Stimulated activated effector memory CD8-positive, alpha-beta T cell treated with anti-CD3 and anti-CD28 coated beads, Interleukin-12 subunit alpha, Interleukin-12 subunit beta, amount 100 ng/mL, for 72 hours (primary cell): ENCODE results near the gene RPS2.
A peak's percentile ranks its signal among the peaks of the same experiment; 100 is the strongest.
"Not testable (repeated sequence)": the region's sequence is repeated elsewhere in the genome, so short reads cannot be mapped to it uniquely, and the experiment has no call there.

Experiments used
- ATAC-seq: fragments of 150-1000 bp; cut with Tn5 transposase; 2 replicates; pipeline ENCODE4 v1.10.0; 2021
- DNase-seq, 2 donors: peaks; one replicate each; pipeline ENCODE4 v3.0.0; 2021 to 2022; ENCODE audit warnings: low spot score in 2 of 2
- H3K27ac Mint-ChIP-seq: one replicate; pipeline ENCODE4 v1.8.0; 2022; ENCODE audit warnings: mild to moderate bottlenecking, mixed read lengths
- H3K36me3 Mint-ChIP-seq: one replicate; pipeline ENCODE4 v1.8.0; 2022; ENCODE audit warnings: mild to moderate bottlenecking, mixed read lengths
- H3K4me1 Mint-ChIP-seq: one replicate; pipeline ENCODE4 v1.8.0; 2022; ENCODE audit warnings: mixed read lengths
- H3K4me3 Mint-ChIP-seq: one replicate; pipeline ENCODE4 v1.8.0; 2022; ENCODE audit warnings: mild to moderate bottlenecking, mixed read lengths
- H3K9me3 Mint-ChIP-seq: one replicate; pipeline ENCODE4 v1.8.0; 2022; ENCODE audit warnings: mixed read lengths

Gene RPS2

GRCh38 chr16:1965396-1966001, 873 bp upstream of the RPS2 start:
- peaks cover 56% of the 10 kb centered on the region for H3K36me3 Mint-ChIP-seq
- no peak for ATAC-seq
- DNase-seq, result peak in 1 of 2 donors; percentile 61

GRCh38 chr16:1963806-1964505, 670 bp downstream of the RPS2 start:
- H3K4me3 Mint-ChIP-seq, result peak overlapping the region; percentile 82
- peaks cover 61% of the 10 kb centered on the region for H3K4me1 Mint-ChIP-seq
- ATAC-seq (peak; percentile 29), DNase-seq (peak in 1 of 2 donors; percentile 82)
- peaks cover 63% of the 10 kb centered on the region for H3K36me3 Mint-ChIP-seq
- H3K27ac Mint-ChIP-seq, result peak overlapping the region; percentile 94
- no peaks in the 10 kb centered on the region for H3K9me3 Mint-ChIP-seq

More at GRCh38 chr16:1965396-1966001, 873 bp upstream of the RPS2 start:
- H3K27ac Mint-ChIP-seq, result peak overlapping the region; percentile 94
- peaks cover 50% of the 10 kb centered on the region for H3K4me1 Mint-ChIP-seq
- no peaks in the 10 kb centered on the region for H3K9me3 Mint-ChIP-seq
- H3K4me3 Mint-ChIP-seq, result peak overlapping the region; percentile 82

GRCh38 chr16:1962161-1963153, 2.2 kb downstream of the RPS2 start:
- H3K9me3 Mint-ChIP-seq, DNase-seq, ATAC-seq: not testable (repeated sequence)
- H3K27ac Mint-ChIP-seq, result peak overlapping the region; percentile 94
- peak overlapping the region; percentile 82 for H3K4me3 Mint-ChIP-seq
- peaks cover 63% of the 10 kb centered on the region for H3K36me3 Mint-ChIP-seq
- H3K4me1 Mint-ChIP-seq, result peaks cover 62% of the 10 kb centered on the region

GRCh38 chr16:1961651-1962067, 3.0 kb downstream of the RPS2 start:
- Mint-ChIP-seq H3K4me1 (peaks cover 57% of the 10 kb centered on the region), H3K4me3 (peak overlapping the region; percentile 82), H3K27ac (peak overlapping the region; percentile 94), H3K9me3 (no peaks in the 10 kb centered on the region), H3K36me3 (peaks cover 63% of the 10 kb centered on the region)
- DNase-seq, result no peak
- ATAC-seq, result no peak

GRCh38 chr16:1960665-1961630, 3.7 kb downstream of the RPS2 start:
- peaks cover 57% of the 10 kb centered on the region for H3K4me1 Mint-ChIP-seq
- peak overlapping the region; percentile 94 for H3K27ac Mint-ChIP-seq
- DNase-seq, result peak in 1 of 2 donors; percentile 75
- H3K4me3 Mint-ChIP-seq, result peak overlapping the region; percentile 82
- H3K36me3 Mint-ChIP-seq, result peaks cover 62% of the 10 kb centered on the region
- ATAC-seq, result peak; percentile 0
- H3K9me3 Mint-ChIP-seq, result no peaks in the 10 kb centered on the region

GRCh38 chr16:1959269-1960039, 5.2 kb downstream of the RPS2 start, which contains the start of gene NDUFB10:
NDUFB10 (plus strand) TSS chr16:1959538; CDS start chr16:1959625, 87 bp downstream.
- no peaks in the 10 kb centered on the region for H3K9me3 Mint-ChIP-seq
- peak within 1 kb of the TSS; percentile 94 for H3K27ac Mint-ChIP-seq
- ATAC-seq (peak; percentile 84), DNase-seq (peak; percentile 95 to 96)
- peaks cover 47% of the 10 kb centered on the region for H3K36me3 Mint-ChIP-seq
- peaks cover 50% of the 10 kb centered on the region for H3K4me1 Mint-ChIP-seq
- H3K4me3 Mint-ChIP-seq, result peak within 1 kb of the TSS; percentile 82

- peak overlapping the region; percentile 82 for H3K4me3 Mint-ChIP-seq
- H3K36me3 Mint-ChIP-seq, result peaks cover 40% of the 10 kb centered on the region
- ATAC-seq, result no peak
- H3K9me3 Mint-ChIP-seq, result no peaks in the 10 kb centered on the region
- peak in 1 of 2 donors; percentile 62 for DNase-seq
- peak overlapping the region; percentile 94 for H3K27ac Mint-ChIP-seq
- peaks cover 45% of the 10 kb centered on the region for H3K4me1 Mint-ChIP-seq
These were observed 5.8 kb downstream of the RPS2 start for GRCh38 chr16:1958715-1959268.

GRCh38 chr16:1958143-1958491, 6.5 kb downstream of the RPS2 start:
- DNase-seq, H3K9me3 Mint-ChIP-seq, ATAC-seq, H3K27ac Mint-ChIP-seq, H3K4me3 Mint-ChIP-seq: not testable (repeated sequence)
- Mint-ChIP-seq H3K36me3 (peaks cover 33% of the 10 kb centered on the region), H3K4me1 (peaks cover 38% of the 10 kb centered on the region)

GRCh38 chr16:1957434-1958142, 7.0 kb downstream of the RPS2 start:
- H3K4me3 Mint-ChIP-seq, H3K27ac Mint-ChIP-seq, DNase-seq, H3K9me3 Mint-ChIP-seq, ATAC-seq: not testable (repeated sequence)
- H3K36me3 Mint-ChIP-seq, result peaks cover 28% of the 10 kb centered on the region
- peaks cover 36% of the 10 kb centered on the region for H3K4me1 Mint-ChIP-seq

- DNase-seq (no peak), ATAC-seq (no peak)
- no peak overlapping the region for H3K4me3 Mint-ChIP-seq
These were observed 10.9 kb downstream of the RPS2 start for GRCh38 chr16:1953734-1954133.

GRCh38 chr16:1950559-1950958, 14.1 kb downstream of the RPS2 start:
- DNase-seq, result no peak
- no peaks in the 10 kb centered on the region for H3K36me3 Mint-ChIP-seq
- H3K27ac Mint-ChIP-seq, result no peak overlapping the region
- no peak overlapping the region for H3K4me3 Mint-ChIP-seq
- peaks cover 7% of the 10 kb centered on the region for H3K4me1 Mint-ChIP-seq
- ATAC-seq, result no peak
- no peaks in the 10 kb centered on the region for H3K9me3 Mint-ChIP-seq

More at GRCh38 chr16:1953734-1954133, 10.9 kb downstream of the RPS2 start:
- H3K36me3 Mint-ChIP-seq, result no peaks in the 10 kb centered on the region
- H3K4me1 Mint-ChIP-seq, result peaks cover 7% of the 10 kb centered on the region
- no peaks in the 10 kb centered on the region for H3K9me3 Mint-ChIP-seq
- no peak overlapping the region for H3K27ac Mint-ChIP-seq

GRCh38 chr16:1950047-1950446, 14.6 kb downstream of the RPS2 start:
- no peak for DNase-seq
- no peak for ATAC-seq

GRCh38 chr16:1949507-1949906, 15.1 kb downstream of the RPS2 start:
- Mint-ChIP-seq H3K4me3 (no peak overlapping the region), H3K36me3 (peaks cover 3% of the 10 kb centered on the region), H3K9me3 (no peaks in the 10 kb centered on the region), H3K4me1 (peaks cover 11% of the 10 kb centered on the region), H3K27ac (no peak overlapping the region)
- DNase-seq (no peak), ATAC-seq (no peak)

More at GRCh38 chr16:1950047-1950446, 14.6 kb downstream of the RPS2 start:
- peaks cover 7% of the 10 kb centered on the region for H3K4me1 Mint-ChIP-seq
- no peak overlapping the region for H3K27ac Mint-ChIP-seq
- H3K9me3 Mint-ChIP-seq, result no peaks in the 10 kb centered on the region
- no peaks in the 10 kb centered on the region for H3K36me3 Mint-ChIP-seq
- no peak overlapping the region for H3K4me3 Mint-ChIP-seq
